Measurements from ENCODE around the gene SLC22A23.

Gene SLC22A23

DNA sequence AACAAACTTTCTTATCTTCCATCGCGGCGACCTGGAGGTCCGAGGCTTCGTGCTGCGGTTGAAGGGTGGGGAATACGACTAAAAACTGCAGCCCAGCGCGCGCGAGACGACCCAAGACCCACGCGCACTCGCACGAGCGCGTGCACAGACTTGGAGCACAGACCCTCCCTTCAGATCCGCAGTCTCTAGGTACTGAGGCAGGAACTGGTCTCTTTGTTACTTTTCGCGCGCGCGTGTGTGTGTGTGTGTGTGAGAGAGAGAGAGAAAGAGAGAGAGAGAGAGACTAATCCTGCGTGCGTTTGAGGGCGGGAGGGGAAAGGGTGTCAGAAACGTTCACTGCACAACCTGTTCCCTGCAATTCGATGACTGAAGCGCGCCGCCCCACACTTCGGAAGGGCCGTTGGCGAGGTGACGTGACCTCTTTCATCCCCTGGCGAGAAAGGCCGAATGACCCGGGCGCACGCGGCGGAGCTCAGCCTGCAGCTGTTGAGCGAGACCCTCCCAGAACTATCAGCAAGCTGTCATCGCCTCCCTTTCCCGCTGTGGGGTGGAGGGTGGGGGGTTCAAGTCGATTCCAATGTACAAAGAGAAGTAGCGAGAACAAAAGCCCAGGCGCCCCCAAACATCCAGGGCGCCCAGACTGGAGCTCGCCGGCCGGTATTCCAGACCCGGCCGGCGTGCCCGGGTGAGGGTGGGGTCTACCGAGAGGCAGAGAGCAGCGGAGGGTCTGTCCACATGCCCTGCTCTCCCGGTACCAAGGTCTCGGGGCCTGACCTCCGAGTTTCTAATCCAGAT lies 227.9 kb downstream of the SLC22A23 start:
- no peak for TF ChIP-seq ZNF214 (tag by site-specific recombination; IDR thresholded peaks at IDR 0.05; ENCODE audit: borderline replicate concordance)
- no peak for TF ChIP-seq TSHZ1 (tag by site-specific recombination; IDR thresholded peaks at IDR 0.05; ENCODE audit: borderline replicate concordance)
- TF ChIP-seq PATZ1 (tag by site-specific recombination; IDR thresholded peaks at IDR 0.05) = 0 out of 2 replicates have a peak, but pooled peaks have one; percentile 9
- TF ChIP-seq ZNF239 (tag by site-specific recombination; IDR thresholded peaks at IDR 0.05) = no peak
- TF ChIP-seq GFI1B (tag by site-specific recombination; IDR thresholded peaks at IDR 0.05) = no peak
- no peak for TF ChIP-seq ZNF112 (tag by site-specific recombination; IDR thresholded peaks at IDR 0.05)
- no peak for TF ChIP-seq ZNF248 (tag by site-specific recombination; IDR thresholded peaks at IDR 0.05)
- no peak for TF ChIP-seq ZNF561 (tag by site-specific recombination; IDR thresholded peaks at IDR 0.05; ENCODE audit: borderline replicate concordance)
- TF ChIP-seq ZNF596 (tag by site-specific recombination; IDR thresholded peaks at IDR 0.05) = peak; percentile 69
- no peak for TF ChIP-seq ZNF274 (IDR thresholded peaks at IDR 0.05; ENCODE audit: low read length)
- no peak for TF ChIP-seq ZNF274 (tag by site-specific recombination; IDR thresholded peaks at IDR 0.05; ENCODE audit: borderline replicate concordance)
- peaks cover 8% of the 10 kb centered on the region; the same call in 1 of the 2 replicates for H3K4me1 ChIP-seq (ENCODE audit: control insufficient read depth, insufficient read depth, low read length)
- no peak overlapping the region for H3K27ac ChIP-seq (ENCODE audit: extremely low read depth, low read depth, low read length)
- peaks cover 6 to 14% of the 10 kb centered on the region in 2 experiments; a peak in 2 of 3 replicates for H3K36me3 ChIP-seq (ENCODE audit: control insufficient read depth in 2 of 2, insufficient read depth in 1 of 2, low read length in 2 of 2)
- H3K4me3 ChIP-seq (ENCODE audit: low read depth, low read length) = no peak overlapping the region
- ChIA-PET POLR2A (interaction anchor here (0.9 to 2.6 kb wide), 2 partner anchors 17 to 72 kb away, joined by 4 to 17 read pairs; partner anchors contain the start of gene TUBB2A), CTCF (interaction anchor here (3.0 kb wide), 1 partner anchor 23 kb away, joined by 27 read pairs; no protein-coding TSS in a partner anchor)
- H3K9me3 ChIP-seq (ENCODE audit: control insufficient read depth, insufficient read depth, low read depth, low read length) = no peaks in the 10 kb centered on the region

- CTCF ChIA-PET = interaction anchor here (0.7 to 1.0 kb wide), 2 partner anchors 16 to 24 kb away, joined by 3 read pairs; no protein-coding TSS in a partner anchor
- POLR2A ChIA-PET = interaction anchor here (0.6 to 2.6 kb wide), 7 partner anchors 9 to 71 kb away, joined by 3 to 17 read pairs (median 7); partner anchors contain the start of gene TUBB2A
- TF ChIP-seq IKZF3 (tag by site-specific recombination; IDR thresholded peaks at IDR 0.05) = peak; percentile 50
- TF ChIP-seq, protein P1, sequence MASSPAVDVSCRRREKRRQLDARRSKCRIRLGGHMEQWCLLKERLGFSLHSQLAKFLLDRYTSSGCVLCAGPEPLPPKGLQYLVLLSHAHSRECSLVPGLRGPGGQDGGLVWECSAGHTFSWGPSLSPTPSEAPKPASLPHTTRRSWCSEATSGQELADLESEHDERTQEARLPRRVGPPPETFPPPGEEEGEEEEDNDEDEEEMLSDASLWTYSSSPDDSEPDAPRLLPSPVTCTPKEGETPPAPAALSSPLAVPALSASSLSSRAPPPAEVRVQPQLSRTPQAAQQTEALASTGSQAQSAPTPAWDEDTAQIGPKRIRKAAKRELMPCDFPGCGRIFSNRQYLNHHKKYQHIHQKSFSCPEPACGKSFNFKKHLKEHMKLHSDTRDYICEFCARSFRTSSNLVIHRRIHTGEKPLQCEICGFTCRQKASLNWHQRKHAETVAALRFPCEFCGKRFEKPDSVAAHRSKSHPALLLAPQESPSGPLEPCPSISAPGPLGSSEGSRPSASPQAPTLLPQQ (tag by site-specific recombination; IDR thresholded peaks at IDR 0.05) = no peak
- no peak for TF ChIP-seq SP7 (tag by site-specific recombination; IDR thresholded peaks at IDR 0.05)
- no peak for TF ChIP-seq ZBTB8A (tag by site-specific recombination; IDR thresholded peaks at IDR 0.05)
- TF ChIP-seq ZNF670 (tag by site-specific recombination; IDR thresholded peaks at IDR 0.05; ENCODE audit: low read depth) = no peak
- TF ChIP-seq ZNF704 (tag by site-specific recombination; IDR thresholded peaks at IDR 0.05) = no peak
- no peak for TF ChIP-seq MYNN (tag by site-specific recombination; IDR thresholded peaks at IDR 0.05; ENCODE audit: borderline replicate concordance)
- no peak for TF ChIP-seq ZNF664 (tag by site-specific recombination; IDR thresholded peaks at IDR 0.05)
- no peak for TF ChIP-seq ZNF211 (tag by site-specific recombination; IDR thresholded peaks at IDR 0.05; ENCODE audit: low read depth)
- TF ChIP-seq ZNF560 (tag by site-specific recombination; IDR thresholded peaks at IDR 0.05; ENCODE audit: borderline replicate concordance) = no peak
- TF ChIP-seq ZNF677 (tag by site-specific recombination; IDR thresholded peaks at IDR 0.05) = no peak
Measured at GRCh38 chr6:3228046-3228671, 228.7 kb downstream of the SLC22A23 start.

More at GRCh38 chr6:3228046-3228671, 228.7 kb downstream of the SLC22A23 start:
- Histone ChIP-seq H3K4me3 (ENCODE audit: low read depth, low read length) (peak overlapping the region; percentile 63), H3K36me3 (ENCODE audit: control insufficient read depth in 2 of 2, insufficient read depth in 1 of 2, low read length in 2 of 2) (peaks cover 14 to 18% of the 10 kb centered on the region in 2 experiments; a peak in 2 of 3 replicates), H3K4me1 (ENCODE audit: control insufficient read depth, insufficient read depth, low read length) (peaks cover 8% of the 10 kb centered on the region; the same call in 1 of the 2 replicates), H3K9me3 (ENCODE audit: control insufficient read depth, insufficient read depth, low read depth, low read length) (no peaks in the 10 kb centered on the region), H3K27ac (ENCODE audit: extremely low read depth, low read depth, low read length) (peak overlapping the region; percentile 93; the same call in 1 of the 2 replicates)
